NCI-H460 (cell line): ENCODE results near the gene EXOC3L4. TPM values are rescaled to one million over a fixed set of nuclear protein-coding genes. Genes with fewer than 3 reads are reported as not detected.

Source experiments
- DNase-seq: peaks from one replicate; pipeline ENCODE4 v3.0.0-alpha.2; 2016; ENCODE audit warnings: low read depth; ENCODE audit errors: extremely low read depth
- total RNA-seq: library from RNA; depleted of rRNA; stranded (reverse); fragments of >200 nt; shearing (Covaris generic); gene quantifications from 2 replicates; pipeline ENCODE4 v1.2.3, GENCODE V29; 2014

Gene EXOC3L4
- total RNA-seq, 1 experiment from 2014 or later = 0.72 TPM

DNA sequence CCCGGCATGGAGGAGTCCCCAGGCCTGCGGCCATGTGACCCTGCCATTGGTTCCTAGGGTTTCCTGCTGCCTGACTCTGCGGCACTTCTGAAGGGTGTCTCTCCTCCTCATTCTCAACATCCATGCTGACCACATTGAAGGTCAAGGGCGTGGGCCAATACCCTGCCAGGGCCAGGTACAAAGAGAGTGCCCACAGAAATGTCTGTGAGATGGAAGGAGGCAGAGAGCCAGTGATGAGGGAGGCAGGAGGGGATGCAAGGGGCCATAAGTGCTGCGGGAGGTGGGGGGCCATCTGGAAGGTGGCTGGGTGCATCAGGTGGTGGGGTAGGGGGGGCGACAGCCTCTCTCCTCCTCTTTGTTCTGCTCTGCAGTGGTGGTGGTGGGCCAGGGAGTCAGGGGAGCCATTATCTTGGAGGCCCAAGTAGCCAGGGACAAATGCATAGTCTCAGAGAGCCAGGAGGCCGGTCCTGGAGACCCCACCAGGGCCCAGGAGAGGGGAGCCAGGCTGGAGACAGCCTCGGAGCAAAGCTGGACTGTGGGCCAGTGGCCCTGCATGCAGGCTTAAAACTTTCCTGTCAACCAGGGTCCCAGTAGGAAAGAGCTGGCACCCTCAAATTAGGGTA, 24.2 kb upstream of the EXOC3L4 start:
- no peak for DNase-seq

- DNase-seq = no peak
These were observed 23.5 kb upstream of the EXOC3L4 start for GRCh38 chr14:103070971-103071542.

DNA sequence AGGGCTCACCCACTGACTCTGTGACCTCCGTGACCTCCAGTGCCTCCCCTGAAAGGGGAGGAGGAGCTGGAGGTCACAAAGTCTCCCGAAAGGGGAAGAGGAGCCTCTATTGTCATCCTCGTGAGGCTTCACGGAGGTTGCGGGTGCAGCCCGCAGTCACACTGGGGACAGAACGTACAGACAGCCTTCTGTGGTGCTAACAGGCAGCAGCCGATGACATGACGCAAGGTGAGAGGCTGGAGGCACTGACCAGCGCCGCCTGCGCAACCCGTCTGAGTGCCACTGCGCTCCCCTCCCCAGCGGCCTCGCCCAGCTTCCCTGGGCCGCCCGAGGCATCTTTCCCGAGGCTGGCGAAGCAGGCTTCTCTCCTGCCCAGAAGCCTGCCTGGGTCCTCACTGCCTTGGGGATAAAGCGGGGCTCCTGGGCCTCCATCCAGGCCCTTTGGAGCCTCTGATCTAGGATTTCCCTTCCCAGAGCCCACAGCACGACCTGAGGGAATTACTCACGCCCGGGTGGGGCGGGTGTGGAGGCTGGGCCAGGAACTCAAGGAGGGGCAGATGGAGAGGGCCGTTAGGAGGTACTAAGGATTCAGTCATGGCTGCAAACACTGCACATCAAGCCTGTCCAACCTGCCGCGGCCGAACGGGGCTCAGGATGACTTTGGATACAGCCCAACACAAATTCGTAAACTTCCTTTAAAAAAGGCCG, 22.8 kb upstream of the EXOC3L4 start:
- DNase-seq = peak; percentile 66

DNA sequence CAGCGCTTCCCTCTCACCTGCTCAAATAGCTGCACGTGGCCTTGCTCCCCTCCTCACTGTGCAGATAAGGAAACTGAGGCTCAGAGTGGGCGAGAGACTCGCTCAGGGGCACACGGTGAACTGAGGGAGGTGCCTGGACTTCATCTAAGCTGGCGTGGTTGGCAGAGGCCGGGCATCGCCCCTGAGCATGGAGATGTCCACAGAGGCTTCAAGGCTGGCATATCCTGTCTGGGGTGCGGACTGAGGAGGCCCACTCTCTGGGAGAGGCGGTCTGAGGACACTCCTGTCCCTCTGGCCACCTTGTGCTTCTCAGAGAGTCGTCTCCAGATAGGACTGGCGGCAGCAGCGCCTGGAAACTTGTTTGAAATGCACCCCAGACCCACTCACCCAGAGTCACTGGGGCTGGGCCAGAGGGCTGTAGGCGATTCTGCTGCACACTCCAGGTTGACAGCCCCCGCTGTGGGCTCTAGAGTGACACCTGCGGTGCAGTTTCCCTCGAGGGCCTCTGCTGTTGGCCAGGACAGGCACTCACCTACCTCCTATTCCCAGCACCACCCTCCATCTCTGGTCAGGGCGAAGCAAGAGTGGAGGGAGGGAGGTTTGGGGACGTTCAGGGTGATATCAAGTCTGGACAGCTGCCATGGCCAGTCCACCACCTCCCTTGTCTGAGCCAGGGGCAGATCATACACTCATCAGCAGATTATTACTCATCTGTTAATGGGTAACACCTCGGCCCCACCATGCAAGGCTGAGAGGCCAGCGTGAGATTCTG, 21.7 kb upstream of the EXOC3L4 start:
- no peak for DNase-seq

GRCh38 chr14:103073367-103073875, 21.1 kb upstream of the EXOC3L4 start:
- DNase-seq = no peak

DNA sequence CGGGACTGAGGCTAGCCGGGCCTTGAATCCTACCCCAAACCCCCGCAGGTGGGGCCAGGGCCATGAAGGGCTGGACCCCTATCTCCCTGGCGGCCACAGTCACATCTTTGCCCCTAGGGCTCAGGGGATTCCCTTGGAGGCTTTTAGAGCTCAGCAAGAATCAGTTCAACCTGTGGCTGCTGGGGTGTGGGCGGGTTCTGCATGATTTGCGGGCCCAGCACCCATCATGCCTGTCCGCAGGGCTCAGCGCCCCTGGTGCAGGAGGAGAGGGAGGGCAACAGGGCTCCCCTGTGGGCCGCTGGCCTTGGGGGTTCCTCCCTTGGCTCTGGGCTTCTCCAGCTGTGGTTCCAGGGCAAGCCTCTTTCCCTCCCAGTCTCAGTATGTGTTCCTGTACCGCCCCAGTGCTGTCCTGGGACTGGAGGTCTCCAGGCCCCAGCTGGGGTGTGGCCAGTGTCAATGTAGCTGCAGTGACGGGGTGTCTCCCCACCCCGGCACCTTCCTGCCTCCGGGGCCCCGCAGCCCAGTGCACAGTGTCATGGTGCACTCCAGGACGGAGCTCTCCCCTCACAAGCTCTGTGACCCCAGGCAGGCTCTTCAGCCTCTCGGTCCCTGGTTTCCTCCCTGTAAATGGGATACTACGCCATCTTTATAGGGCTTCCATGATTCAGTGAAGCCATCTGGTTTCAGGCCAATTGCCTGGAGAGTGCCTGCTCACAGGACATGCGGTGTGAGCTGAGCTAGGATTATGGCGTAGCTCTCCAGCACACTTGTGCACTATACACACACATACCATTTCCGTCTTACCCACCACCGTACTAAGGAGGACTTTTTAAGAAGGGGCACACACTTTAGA, 20.4 kb upstream of the EXOC3L4 start:
- no peak for DNase-seq

DNA sequence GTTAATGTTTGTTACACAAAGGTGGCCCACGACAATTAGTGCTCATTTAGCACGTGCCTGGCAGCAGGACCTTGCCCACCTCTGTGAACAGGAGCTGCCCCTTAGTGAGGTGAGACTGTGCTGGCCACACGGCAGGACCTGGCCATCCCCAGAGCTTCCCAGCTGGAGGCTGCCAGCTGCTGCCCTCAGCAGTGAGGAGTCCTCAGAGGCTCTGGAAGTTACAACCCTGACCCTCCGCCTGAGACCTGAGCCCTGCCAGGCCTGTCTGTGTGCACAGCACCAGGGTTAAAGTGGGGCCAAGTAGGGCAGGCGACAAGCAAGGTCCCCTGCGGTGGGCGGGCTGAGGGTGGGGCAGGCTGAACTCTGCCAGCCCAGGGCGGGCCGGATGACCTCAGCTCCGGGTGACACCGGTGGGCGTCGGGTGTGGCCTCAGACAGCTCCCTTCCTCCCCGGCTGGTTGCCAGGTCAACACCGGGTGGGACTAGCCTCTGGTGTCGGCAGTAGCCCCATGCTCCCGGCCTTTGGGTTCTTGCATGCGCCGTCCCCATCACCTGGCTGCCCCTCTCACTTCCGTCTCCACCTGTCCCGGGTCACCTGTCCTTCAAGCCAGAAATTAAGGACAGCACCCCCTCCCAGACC, 19.7 kb upstream of the EXOC3L4 start:
- peak; percentile 26 for DNase-seq

DNA sequence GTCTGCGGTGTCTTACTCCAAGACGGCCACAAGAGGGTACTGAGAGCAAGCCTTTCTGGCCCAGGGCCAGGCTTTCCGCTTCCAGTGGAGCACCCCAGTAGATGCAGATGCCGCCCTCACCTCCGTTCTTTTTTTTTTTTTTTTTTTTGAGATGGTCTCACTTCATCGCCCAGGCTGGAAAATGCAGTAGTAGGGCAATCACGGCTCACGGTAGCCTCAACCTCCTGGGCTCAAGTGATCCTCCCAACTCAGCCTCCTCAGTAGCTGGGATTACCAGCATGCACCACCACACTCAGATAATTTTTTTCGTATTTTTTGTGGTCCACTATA, 16.1 kb upstream of the EXOC3L4 start:
- DNase-seq = peak; percentile 80

DNA sequence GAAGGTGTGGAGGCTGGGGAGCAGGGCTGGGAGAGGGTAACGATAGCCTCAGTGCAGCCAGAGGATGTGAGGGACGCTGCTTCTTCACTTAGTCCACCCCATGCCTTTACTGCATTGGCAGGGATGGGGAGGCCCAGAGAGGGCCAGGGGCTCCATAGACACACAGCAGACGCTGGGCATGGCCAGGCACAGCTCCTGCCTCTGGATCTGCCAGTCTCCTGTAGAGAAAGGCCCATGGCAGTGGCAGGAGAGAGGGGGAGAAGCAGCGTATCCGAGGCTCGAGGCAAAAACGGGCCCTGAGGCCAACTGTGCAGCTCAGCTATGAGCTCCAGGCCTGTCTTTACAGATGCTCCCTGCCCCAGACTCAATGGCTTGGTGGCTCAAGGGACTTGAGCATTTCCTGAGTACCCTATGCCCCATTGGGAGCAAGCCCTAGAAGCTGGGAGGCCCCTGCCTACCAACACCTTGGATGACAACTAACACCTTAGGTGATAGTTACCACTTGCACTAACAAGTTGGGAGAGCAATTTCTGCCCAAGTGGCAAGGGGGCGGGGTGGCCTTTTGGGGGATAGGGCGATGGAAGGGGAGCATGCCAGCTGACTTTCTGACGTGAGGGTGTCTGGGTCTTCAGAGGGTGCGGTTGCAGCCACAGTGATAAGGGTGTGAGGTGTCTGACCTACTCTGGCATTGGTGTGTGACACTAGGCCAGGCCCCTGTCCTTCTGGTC, 15.5 kb upstream of the EXOC3L4 start:
- DNase-seq = no peak

DNA sequence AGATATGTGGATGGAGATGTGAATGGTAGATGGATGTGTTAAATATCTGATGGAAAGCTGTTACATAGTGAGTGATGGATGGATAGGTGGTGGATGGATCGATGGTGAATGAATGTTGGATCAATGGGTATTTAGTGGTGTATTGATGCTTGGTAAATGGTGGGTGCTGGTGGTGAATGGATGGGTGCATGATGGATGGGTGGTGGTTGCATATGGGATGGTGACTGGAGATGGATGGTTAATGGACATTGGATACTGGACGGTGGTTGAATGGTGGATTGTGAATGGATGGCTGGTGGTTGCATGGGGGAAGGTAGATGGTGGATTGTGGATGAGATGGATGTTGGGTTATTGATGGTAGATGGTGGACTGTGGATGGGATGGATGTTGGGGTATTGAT, 12.6 kb upstream of the EXOC3L4 start:
- DNase-seq = no peak

DNA sequence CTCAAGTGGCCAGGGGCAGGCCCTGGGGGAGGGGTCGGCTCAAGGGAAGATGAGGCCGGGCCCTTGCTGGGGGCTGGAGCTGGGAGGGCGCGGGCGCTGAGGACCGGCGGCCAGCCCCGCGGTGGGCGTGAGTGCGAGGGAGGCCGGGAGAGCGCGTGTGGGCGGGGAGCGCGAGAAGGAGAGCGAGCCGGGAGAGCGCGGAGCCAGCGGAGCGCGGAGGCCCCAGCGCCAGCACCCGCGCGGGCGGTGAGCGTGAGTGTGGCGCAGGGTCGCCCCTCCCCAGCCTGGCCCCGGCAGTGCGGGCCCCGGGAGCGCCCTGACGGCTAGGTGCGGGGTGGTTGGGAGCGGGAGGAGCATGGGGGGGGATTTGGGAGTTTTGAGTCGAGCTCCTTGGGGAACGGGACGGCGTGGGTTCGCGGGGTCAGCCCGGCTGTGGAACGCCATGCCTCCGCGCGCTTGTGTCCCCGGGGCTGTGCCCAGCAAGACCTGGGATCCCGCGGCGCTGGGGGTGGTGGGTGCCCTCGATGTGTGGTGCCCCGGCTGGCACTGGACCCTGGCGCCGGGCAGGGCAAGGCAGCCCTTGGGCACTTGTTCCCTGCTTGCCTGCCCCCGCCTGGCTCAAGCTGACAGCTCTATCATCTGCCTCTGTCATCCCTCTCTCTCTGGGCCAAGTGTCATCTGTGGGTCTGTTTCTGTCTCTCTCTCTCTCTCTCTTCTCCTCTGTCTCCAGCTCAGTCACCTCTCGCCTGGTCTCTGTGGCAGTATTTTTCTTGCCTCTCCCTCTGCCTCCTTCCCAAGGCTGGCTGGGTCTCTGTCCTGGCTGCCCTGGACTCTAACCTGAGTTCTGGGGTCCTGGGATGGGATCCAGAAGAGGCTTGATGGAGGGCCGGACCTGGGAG, 10.3 kb upstream of the EXOC3L4 start, which contains the start of gene LBHD2:
TSS of gene LBHD2 (plus strand) at position 190 of the 899 bp plus-strand sequence. CDS start 1,803 bp downstream, outside the sequence.
- DNase-seq = no peak

GRCh38 chr14:103085106-103086091, 9.1 kb upstream of the EXOC3L4 start:
- DNase-seq = no peak

GRCh38 chr14:103086771-103087342, 7.7 kb upstream of the EXOC3L4 start:
- DNase-seq = no peak

- DNase-seq = no peak
These were observed 7.1 kb upstream of the EXOC3L4 start for GRCh38 chr14:103087343-103087835.

DNA sequence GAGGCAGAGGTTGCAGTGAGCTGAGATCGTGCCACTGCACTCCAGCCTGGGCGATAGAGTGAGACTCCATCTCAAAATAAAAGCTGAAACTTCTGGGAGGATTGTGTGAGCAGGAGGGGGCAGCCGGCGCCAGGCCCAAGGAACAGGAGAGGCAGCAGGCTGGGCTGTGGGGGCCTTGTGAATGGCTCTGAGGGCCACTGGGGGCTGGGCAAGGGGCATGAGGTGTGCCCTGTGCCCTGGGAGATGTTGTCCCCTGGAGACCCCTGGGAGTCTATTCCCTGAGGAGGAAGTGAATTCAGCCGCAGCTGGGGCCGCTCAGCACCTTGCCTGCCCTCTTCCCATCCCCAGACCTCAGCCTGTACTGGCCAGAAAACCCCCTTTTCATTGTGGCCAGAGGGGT, 5.6 kb upstream of the EXOC3L4 start:
- no peak for DNase-seq
